Left lung (tissue), 10 donors: ENCODE data around the gene WNK4. TPM values are rescaled to one million over a fixed set of nuclear protein-coding genes. Genes with fewer than 3 reads are reported as not detected.

ENCODE experiments used
- ATAC-seq: fragments of 200-7000 bp; cut with Tn5 transposase; one replicate; pipeline ENCODE4 v1.9.1; 2020; ENCODE audit warnings: moderate library complexity
- DNase-seq, 4 donors: peaks; one replicate each; pipeline ENCODE4 v3.0.0-alpha.2; 2013 to 2020
- H3K27ac ChIP-seq, 2 donors: fragments of 200-600 bp; sonication (generic) in 1 of 2; one replicate each; pipeline versions ENCODE4 v1.5.0 to v1.8.0; 2020 to 2021
- H3K27me3 ChIP-seq, 2 donors: fragments of 200-600 bp; sonication (generic) in 1 of 2; one replicate each; pipeline versions ENCODE4 v1.5.0 to v1.8.0; 2020 to 2021
- H3K36me3 ChIP-seq, 2 donors: fragments of 200-600 bp; sonication (generic) in 1 of 2; one replicate each; pipeline versions ENCODE4 v1.5.0 to v1.8.0; 2020 to 2021
- H3K4me1 ChIP-seq, 2 donors: fragments of 200-600 bp; one replicate each; pipeline ENCODE4 v1.8.0; 2021
- H3K4me3 ChIP-seq, 2 donors: fragments of 200-600 bp; sonication (generic) in 1 of 2; one replicate each; pipeline versions ENCODE4 v1.5.0 to v1.8.0; 2020 to 2021; ENCODE audit warnings: mild to moderate bottlenecking in 1 of 2
- H3K9me3 ChIP-seq, 2 donors: fragments of 200-600 bp; sonication (generic) in 1 of 2; one replicate each; pipeline versions ENCODE4 v1.5.0 to v1.8.0; 2020 to 2021
- intact Hi-C, 2 donors: fragments of 100-400 bp; cut with DNase I; formaldehyde crosslinking; loops; one replicate each; pipeline versions ENCODE4 v1.11.2 to v1.14.2; 2022
- polyA plus RNA-seq, 6 donors: library from polyadenylated mRNA; unstranded; fragments of 120-200 nt; gene quantifications; one replicate each; pipeline ENCODE4 v1.2.1, GENCODE V29; 2013; ENCODE audit not compliant: insufficient read length in 6 of 6
- total RNA-seq, 2 donors: library from RNA; stranded (reverse); fragmentation: NEBNext Ultra II Directional; extraction: Animal tissue kit (Norgen Biotek cat#: 25700); gene quantifications; one replicate each; pipeline ENCODE4 v1.2.1, GENCODE V29; 2021
- TF ChIP-seq, protein P1 (sequence below), 2 donors: fragments of 200-600 bp; sonication (generic) in 1 of 2; IDR thresholded peaks; one replicate each; pipeline versions ENCODE4 v1.5.0 to v1.8.0; 2021; ENCODE audit warnings: antibody characterized with exemption in 2 of 2
- donor health status: DM: no; HTN: yes; CAD: no.
- donor health status: DM: no; HTN: no; CAD: no.

The WNK4 gene
- total and polyA plus RNA-seq, 8 donors = 0.21 to 2.5 (median 1.8) TPM; not detected in 1

DNA sequence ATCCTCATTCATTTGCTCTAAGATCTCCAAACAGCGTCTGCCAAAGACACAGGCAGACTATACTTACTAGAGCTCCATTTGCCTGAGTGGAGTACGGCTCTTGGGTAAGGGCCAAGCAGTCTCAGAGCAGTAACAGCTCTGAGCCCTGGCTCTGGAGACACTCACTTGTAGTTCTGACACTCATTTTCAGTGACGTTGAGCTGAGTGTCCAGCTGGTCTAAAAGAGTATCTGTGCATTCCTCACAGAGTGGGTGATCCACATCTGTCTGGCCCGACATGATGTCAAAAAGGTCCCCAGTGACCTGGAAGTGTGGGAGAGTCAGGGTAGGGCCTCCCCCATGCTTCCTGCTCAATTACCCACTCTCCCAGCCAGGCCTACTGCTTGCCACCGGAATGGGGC is 38.0 kb downstream of the WNK4 start:
- ATAC-seq = no peak

DNA sequence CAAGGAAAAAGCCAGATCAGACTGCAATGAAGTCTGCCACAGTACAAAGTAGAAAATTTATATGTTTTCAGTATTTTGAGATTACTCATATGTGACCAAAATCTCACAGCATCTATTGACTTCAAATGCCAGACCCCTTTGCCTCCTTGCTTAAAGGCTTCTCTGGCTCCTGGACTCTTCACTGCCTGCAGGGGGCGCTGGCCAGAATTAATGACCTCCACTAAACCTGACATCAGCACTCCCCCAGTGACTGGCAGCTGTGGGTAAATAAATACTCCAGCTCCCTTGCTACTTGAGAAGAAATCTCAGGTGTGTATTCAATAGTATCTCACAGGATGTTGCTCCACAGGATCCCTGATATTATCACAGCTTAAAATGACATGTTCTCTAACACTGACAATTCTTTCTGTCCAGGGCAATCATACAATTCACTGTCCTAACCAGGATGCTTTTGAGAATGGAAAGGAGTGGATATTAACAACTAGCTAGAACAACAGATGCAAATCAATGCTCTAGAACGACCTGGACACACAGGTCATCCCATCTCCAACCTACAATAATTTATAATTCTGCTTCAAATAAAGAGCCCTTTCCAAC is 39.6 kb downstream of the WNK4 start:
- TF ChIP-seq, protein P1, sequence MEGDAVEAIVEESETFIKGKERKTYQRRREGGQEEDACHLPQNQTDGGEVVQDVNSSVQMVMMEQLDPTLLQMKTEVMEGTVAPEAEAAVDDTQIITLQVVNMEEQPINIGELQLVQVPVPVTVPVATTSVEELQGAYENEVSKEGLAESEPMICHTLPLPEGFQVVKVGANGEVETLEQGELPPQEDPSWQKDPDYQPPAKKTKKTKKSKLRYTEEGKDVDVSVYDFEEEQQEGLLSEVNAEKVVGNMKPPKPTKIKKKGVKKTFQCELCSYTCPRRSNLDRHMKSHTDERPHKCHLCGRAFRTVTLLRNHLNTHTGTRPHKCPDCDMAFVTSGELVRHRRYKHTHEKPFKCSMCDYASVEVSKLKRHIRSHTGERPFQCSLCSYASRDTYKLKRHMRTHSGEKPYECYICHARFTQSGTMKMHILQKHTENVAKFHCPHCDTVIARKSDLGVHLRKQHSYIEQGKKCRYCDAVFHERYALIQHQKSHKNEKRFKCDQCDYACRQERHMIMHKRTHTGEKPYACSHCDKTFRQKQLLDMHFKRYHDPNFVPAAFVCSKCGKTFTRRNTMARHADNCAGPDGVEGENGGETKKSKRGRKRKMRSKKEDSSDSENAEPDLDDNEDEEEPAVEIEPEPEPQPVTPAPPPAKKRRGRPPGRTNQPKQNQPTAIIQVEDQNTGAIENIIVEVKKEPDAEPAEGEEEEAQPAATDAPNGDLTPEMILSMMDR (IDR thresholded peaks at IDR 0.05) = peak; percentile 37 to 62
- H3K4me3 ChIP-seq = no peak overlapping the region
- H3K27ac ChIP-seq = no peak overlapping the region
- DNase-seq = no peak
- H3K36me3 ChIP-seq = peaks cover 0 to 72% of the 10 kb centered on the region in 2 donors
- intact Hi-C loops = loop anchor here in 1 of 2 donors (5.0 kb wide), 1 partner anchor 98 kb away; no protein-coding TSS in a partner anchor
- H3K4me1 ChIP-seq = peaks cover 12 to 28% of the 10 kb centered on the region in 2 donors
- no peak for ATAC-seq
- no peaks in the 10 kb centered on the region for H3K9me3 ChIP-seq
- no peaks in the 10 kb centered on the region for H3K27me3 ChIP-seq

More for the DNA sequence above, 38.0 kb downstream of the WNK4 start:
- peaks cover 8 to 21% of the 10 kb centered on the region in 2 donors for H3K4me1 ChIP-seq
- DNase-seq = no peak
- no peak overlapping the region for H3K27ac ChIP-seq
- peaks cover 0 to 89% of the 10 kb centered on the region in 2 donors for H3K36me3 ChIP-seq
- no peaks in the 10 kb centered on the region for H3K9me3 ChIP-seq
- H3K27me3 ChIP-seq = no peaks in the 10 kb centered on the region
- TF ChIP-seq, protein P1 (IDR thresholded peaks at IDR 0.05) = no peak
- intact Hi-C loops = no loop called here
- H3K4me3 ChIP-seq = no peak overlapping the region

DNA sequence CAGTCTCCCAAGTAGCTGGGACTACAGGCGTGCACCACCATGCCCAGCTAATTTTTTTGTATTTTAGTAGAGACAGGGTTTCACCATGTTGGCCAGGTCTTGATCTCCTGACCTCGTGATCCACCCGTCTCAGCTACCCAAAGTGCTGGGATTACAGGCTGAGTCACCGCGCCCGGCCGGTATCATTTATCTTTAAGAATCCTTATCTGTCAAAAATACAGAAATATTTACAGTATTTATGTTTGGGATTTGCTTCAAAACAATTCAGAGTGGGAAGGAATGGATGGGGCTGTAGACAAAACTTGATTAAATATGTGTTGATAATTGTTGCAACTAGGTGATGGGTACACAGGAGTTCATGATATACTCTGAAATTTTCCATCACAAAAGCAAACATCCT is 40.8 kb downstream of the WNK4 start:
- H3K4me1 ChIP-seq = peaks cover 12 to 28% of the 10 kb centered on the region in 2 donors
- no peaks in the 10 kb centered on the region for H3K27me3 ChIP-seq
- TF ChIP-seq, protein P1 (IDR thresholded peaks at IDR 0.05) = no peak
- no peak overlapping the region for H3K27ac ChIP-seq
- H3K4me3 ChIP-seq = no peak overlapping the region
- peaks cover 0 to 61% of the 10 kb centered on the region in 2 donors for H3K36me3 ChIP-seq
- no peak for DNase-seq
- ATAC-seq = no peak
- intact Hi-C loops = loop anchor here in 1 of 2 donors (5.0 kb wide), 1 partner anchor 99 kb away; no protein-coding TSS in a partner anchor
- H3K9me3 ChIP-seq = no peaks in the 10 kb centered on the region

- TF ChIP-seq, protein P1 (IDR thresholded peaks at IDR 0.05) = no peak
- intact Hi-C loops = no loop called here
- DNase-seq = no peak
Observed at GRCh38 chr17:42827472-42827871, 47.1 kb downstream of the WNK4 start.

DNA sequence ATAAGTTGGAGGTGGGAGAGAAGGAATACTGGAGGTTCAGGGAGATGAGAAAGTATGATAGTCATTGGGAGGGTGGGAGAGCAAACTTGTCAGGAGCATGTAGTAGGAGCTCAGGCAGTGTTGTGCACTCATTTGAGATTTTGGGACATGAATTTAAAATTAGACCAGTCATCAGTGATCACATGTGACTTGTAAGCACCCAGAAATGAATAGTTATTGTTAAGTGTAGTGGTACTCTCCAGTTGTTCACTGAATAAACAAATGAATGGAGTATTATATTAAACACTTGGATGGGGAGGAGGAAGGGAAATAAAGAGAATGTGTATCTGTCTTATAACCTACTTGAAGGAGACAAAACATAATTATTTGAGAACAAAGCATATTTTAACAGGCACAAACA is 50.6 kb downstream of the WNK4 start:
- no peak overlapping the region for H3K27ac ChIP-seq
- DNase-seq (no peak), ATAC-seq (no peak)
- intact Hi-C loops = no loop called here
- peaks cover 12 to 34% of the 10 kb centered on the region in 2 donors for H3K4me1 ChIP-seq
- TF ChIP-seq, protein P1 (IDR thresholded peaks at IDR 0.05) = no peak
- peaks cover 0 to 11% of the 10 kb centered on the region in 2 donors for H3K36me3 ChIP-seq
- H3K4me3 ChIP-seq = no peak overlapping the region
- no peaks in the 10 kb centered on the region for H3K27me3 ChIP-seq
- no peaks in the 10 kb centered on the region for H3K9me3 ChIP-seq

More at GRCh38 chr17:42827472-42827871, 47.1 kb downstream of the WNK4 start:
- H3K9me3 ChIP-seq = no peaks in the 10 kb centered on the region
- peaks cover 14 to 23% of the 10 kb centered on the region in 2 donors for H3K4me1 ChIP-seq
- H3K27me3 ChIP-seq = no peaks in the 10 kb centered on the region
- no peak overlapping the region for H3K4me3 ChIP-seq
- no peak overlapping the region for H3K27ac ChIP-seq
- no peak for ATAC-seq
- no peaks in the 10 kb centered on the region for H3K36me3 ChIP-seq
